Left renal cortex interstitium (tissue), 4 donors: ENCODE data around the gene ZC3H12A. TPM values are rescaled to one million over a fixed set of nuclear protein-coding genes. Genes with fewer than 3 reads are reported as not detected.

Source experiments
- polyA plus RNA-seq, 4 donors: library from polyadenylated mRNA; unstranded; fragments of 120-200 nt; gene quantifications; one replicate each; pipeline ENCODE4 v1.2.1, GENCODE V29; 2013; ENCODE audit not compliant: insufficient read length in 4 of 4

Gene ZC3H12A
- polyA plus RNA-seq, 4 donors = 1.8 to 4.2 (median 2.3) TPM

Other genes starting within 250 kb of the ZC3H12A start
- gene MEAF6, start 40.2 kb downstream of the ZC3H12A start, polyA plus RNA-seq = 10 to 100 TPM; 93.4 to 97.9 (median 96.3) TPM
- 10 to 100 TPM; 13.0 to 15.6 (median 14.0) TPM for gene SNIP1, start 79.7 kb downstream of the ZC3H12A start, polyA plus RNA-seq
- 10 to 100 TPM; 61.7 to 76.1 (median 65.6) TPM for gene DNALI1, start 82.4 kb downstream of the ZC3H12A start, polyA plus RNA-seq
- 10 to 100 TPM; 62.7 to 84.1 (median 71.7) TPM for gene GNL2, start 121.4 kb downstream of the ZC3H12A start, polyA plus RNA-seq
- gene RSPO1, start 160.3 kb downstream of the ZC3H12A start, polyA plus RNA-seq = 1 to 10 TPM; 4.6 to 7.9 (median 7.2) TPM
- gene CDCA8, start 217.9 kb downstream of the ZC3H12A start, polyA plus RNA-seq = 10 to 100 TPM; 16.2 to 18.9 (median 17.4) TPM